ENCODE results near the gene XYLT2. TPM values are rescaled to one million over a fixed set of nuclear protein-coding genes. Genes with fewer than 3 reads are reported as not detected.
A peak's percentile ranks its signal among the peaks of the same experiment; 100 is the strongest.

Gene XYLT2
- total RNA-seq, 4 donors from 2014 or later: 17.7 to 41.3 (median 27.1) TPM

- TF ChIP-seq CTCF (IDR thresholded peaks at IDR 0.05): no peak
- TF ChIP-seq POLR2A (IDR thresholded peaks at IDR 0.05): no peak
- Histone ChIP-seq H3K27ac (no peak overlapping the region), H3K36me3 (peaks cover 0 to 42% (median 0%) of the 10 kb centered on the region in 3 donors), H3K4me3 (peak overlapping the region in 1 of 4 donors; percentile 82), H3K4me1 (peaks cover 0 to 21% (median 5%) of the 10 kb centered on the region in 4 donors), H3K9me3 (no peaks in the 10 kb centered on the region), H3K27me3 (no peaks in the 10 kb centered on the region)
- DNase-seq: no peak
These were observed 25.6 kb downstream of the XYLT2 start for GRCh38 chr17:50371526-50371925.

GRCh38 chr17:50372222-50372757, 26.4 kb downstream of the XYLT2 start:
- peaks cover 0 to 34% (median 0%) of the 10 kb centered on the region in 3 donors for H3K36me3 ChIP-seq
- H3K27ac ChIP-seq: peak overlapping the region; percentile 93 to 97 (median 94)
- H3K9me3 ChIP-seq: no peaks in the 10 kb centered on the region
- no peak for DNase-seq
- peaks cover 0 to 21% (median 5%) of the 10 kb centered on the region in 4 donors for H3K4me1 ChIP-seq
- TF ChIP-seq POLR2A (IDR thresholded peaks at IDR 0.05) (no peak), CTCF (IDR thresholded peaks at IDR 0.05) (no peak)
- no peaks in the 10 kb centered on the region for H3K27me3 ChIP-seq
- H3K4me3 ChIP-seq: peak overlapping the region; percentile 75 to 91 (median 84)

GRCh38 chr17:50372758-50373556, 27.0 kb downstream of the XYLT2 start, which contains the start of the genes EME1 and MRPL27:
EME1 (plus strand) TSS chr17:50373229; CDS start chr17:50375209, 1,980 bp downstream.
MRPL27 (minus strand) TSS chr17:50373184; CDS start chr17:50373170, 14 bp downstream.
- Histone ChIP-seq H3K4me1 (peaks cover 0 to 21% (median 5%) of the 10 kb centered on the region in 4 donors), H3K4me3 (peak within 1 kb of the TSS; percentile 75 to 91 (median 84)), H3K27ac (peak within 1 kb of the TSS; percentile 93 to 97 (median 94)), H3K36me3 (peaks cover 0 to 27% (median 0%) of the 10 kb centered on the region in 3 donors), H3K9me3 (no peaks in the 10 kb centered on the region), H3K27me3 (no peaks in the 10 kb centered on the region)
- DNase-seq: peak; percentile 90 to 95 (median 94)
- TF ChIP-seq CTCF (IDR thresholded peaks at IDR 0.05): peak in 1 of 6 experiments; percentile 2
- TF ChIP-seq POLR2A (IDR thresholded peaks at IDR 0.05): peak; percentile 25 to 57

GRCh38 chr17:50373705-50374104, 27.8 kb downstream of the XYLT2 start:
- no peak for DNase-seq
- H3K9me3 ChIP-seq: no peaks in the 10 kb centered on the region
- no peak for TF ChIP-seq POLR2A (IDR thresholded peaks at IDR 0.05)
- no peak for TF ChIP-seq CTCF (IDR thresholded peaks at IDR 0.05)
- H3K27ac ChIP-seq: no peak overlapping the region
- no peak overlapping the region for H3K4me3 ChIP-seq
- H3K27me3 ChIP-seq: no peaks in the 10 kb centered on the region
- peaks cover 0 to 21% (median 5%) of the 10 kb centered on the region in 4 donors for H3K4me1 ChIP-seq
- H3K36me3 ChIP-seq: peaks cover 0 to 20% (median 0%) of the 10 kb centered on the region in 3 donors

GRCh38 chr17:50375858-50376538, 30.1 kb downstream of the XYLT2 start:
- H3K4me3 ChIP-seq: no peak overlapping the region
- TF ChIP-seq CTCF (IDR thresholded peaks at IDR 0.05) (no peak), POLR2A (IDR thresholded peaks at IDR 0.05) (no peak)
- DNase-seq: no peak

More at GRCh38 chr17:50375858-50376538, 30.1 kb downstream of the XYLT2 start:
- Histone ChIP-seq H3K9me3 (no peaks in the 10 kb centered on the region), H3K36me3 (no peaks in the 10 kb centered on the region), H3K4me1 (peaks cover 0 to 20% (median 5%) of the 10 kb centered on the region in 4 donors), H3K27me3 (no peaks in the 10 kb centered on the region), H3K27ac (no peak overlapping the region)
